GM23338 (cell line): ENCODE data around the gene DSCAML1.

Experiments
- CREB1 ChIP-seq: fragments of 250-450 bp; sonication (Bioruptor Pico); IDR thresholded peaks from 2 replicates; pipeline ENCODE4 v1.5.0; 2020; ENCODE audit warnings: low read depth, mild to moderate bottlenecking, moderate library complexity
- ETS1 ChIP-seq: IDR thresholded peaks from 2 replicates; pipeline ENCODE4 v1.6.1; 2016; ENCODE audit warnings: antibody characterized with exemption
- EZH2 ChIP-seq: fragments of 200-600 bp; sonication (generic); IDR thresholded peaks from one replicate; pipeline ENCODE4 v1.8.0; 2017; ENCODE audit warnings: antibody characterized with exemption, mild to moderate bottlenecking, low read depth; ENCODE audit not compliant: unreplicated experiment
- EZH2phosphoT487 ChIP-seq: fragments of 200-600 bp; sonication (generic); IDR thresholded peaks from one replicate; pipeline ENCODE4 v1.8.1; 2018; ENCODE audit warnings: antibody characterized with exemption; ENCODE audit not compliant: unreplicated experiment
- POLR2AphosphoS5 ChIP-seq: IDR thresholded peaks from 2 replicates; pipeline ENCODE4 v1.6.1; 2016; ENCODE audit warnings: antibody characterized with exemption, low read depth
- STAT1 ChIP-seq: IDR thresholded peaks from one replicate; pipeline ENCODE4 v1.6.1; 2016; ENCODE audit warnings: antibody characterized with exemption; ENCODE audit not compliant: unreplicated experiment
- ZNF462 ChIP-seq: fragments of 250-450 bp; sonication (Bioruptor Pico); IDR thresholded peaks from 2 replicates; pipeline ENCODE4 v1.5.0; 2020; ENCODE audit warnings: mild to moderate bottlenecking, moderate library complexity
- TF ChIP-seq, protein P1 (sequence below), 2 experiments: fragments of 200-600 bp in 1 of 2; sonication (generic) in 1 of 2; conservative IDR thresholded peaks; 2 replicates each; pipeline versions ENCODE4 v1.5.1 to v1.6.1; 2016 to 2017; ENCODE audit warnings: antibody characterized with exemption in 2 of 2, low read depth in 2 of 2, mild to moderate bottlenecking in 2 of 2, moderate library complexity in 1 of 2
- TF ChIP-seq, protein P2 (sequence below): IDR thresholded peaks from one replicate; pipeline ENCODE4 v1.6.1; 2018; ENCODE audit warnings: antibody characterized with exemption; ENCODE audit not compliant: unreplicated experiment

- TF ChIP-seq, protein P1, sequence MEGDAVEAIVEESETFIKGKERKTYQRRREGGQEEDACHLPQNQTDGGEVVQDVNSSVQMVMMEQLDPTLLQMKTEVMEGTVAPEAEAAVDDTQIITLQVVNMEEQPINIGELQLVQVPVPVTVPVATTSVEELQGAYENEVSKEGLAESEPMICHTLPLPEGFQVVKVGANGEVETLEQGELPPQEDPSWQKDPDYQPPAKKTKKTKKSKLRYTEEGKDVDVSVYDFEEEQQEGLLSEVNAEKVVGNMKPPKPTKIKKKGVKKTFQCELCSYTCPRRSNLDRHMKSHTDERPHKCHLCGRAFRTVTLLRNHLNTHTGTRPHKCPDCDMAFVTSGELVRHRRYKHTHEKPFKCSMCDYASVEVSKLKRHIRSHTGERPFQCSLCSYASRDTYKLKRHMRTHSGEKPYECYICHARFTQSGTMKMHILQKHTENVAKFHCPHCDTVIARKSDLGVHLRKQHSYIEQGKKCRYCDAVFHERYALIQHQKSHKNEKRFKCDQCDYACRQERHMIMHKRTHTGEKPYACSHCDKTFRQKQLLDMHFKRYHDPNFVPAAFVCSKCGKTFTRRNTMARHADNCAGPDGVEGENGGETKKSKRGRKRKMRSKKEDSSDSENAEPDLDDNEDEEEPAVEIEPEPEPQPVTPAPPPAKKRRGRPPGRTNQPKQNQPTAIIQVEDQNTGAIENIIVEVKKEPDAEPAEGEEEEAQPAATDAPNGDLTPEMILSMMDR (conservative IDR thresholded peaks at IDR 0.05; ENCODE audit: low read depth in 2 of 2), result no peak
- TF ChIP-seq ZNF462 (CRISPR knock-in tag) (no peak), POLR2AphosphoS5 (no peak), EZH2phosphoT487 (no peak), CREB1 (CRISPR knock-in tag) (no peak), EZH2 (no peak), ETS1 (no peak), STAT1 (no peak)
- TF ChIP-seq, protein P2, sequence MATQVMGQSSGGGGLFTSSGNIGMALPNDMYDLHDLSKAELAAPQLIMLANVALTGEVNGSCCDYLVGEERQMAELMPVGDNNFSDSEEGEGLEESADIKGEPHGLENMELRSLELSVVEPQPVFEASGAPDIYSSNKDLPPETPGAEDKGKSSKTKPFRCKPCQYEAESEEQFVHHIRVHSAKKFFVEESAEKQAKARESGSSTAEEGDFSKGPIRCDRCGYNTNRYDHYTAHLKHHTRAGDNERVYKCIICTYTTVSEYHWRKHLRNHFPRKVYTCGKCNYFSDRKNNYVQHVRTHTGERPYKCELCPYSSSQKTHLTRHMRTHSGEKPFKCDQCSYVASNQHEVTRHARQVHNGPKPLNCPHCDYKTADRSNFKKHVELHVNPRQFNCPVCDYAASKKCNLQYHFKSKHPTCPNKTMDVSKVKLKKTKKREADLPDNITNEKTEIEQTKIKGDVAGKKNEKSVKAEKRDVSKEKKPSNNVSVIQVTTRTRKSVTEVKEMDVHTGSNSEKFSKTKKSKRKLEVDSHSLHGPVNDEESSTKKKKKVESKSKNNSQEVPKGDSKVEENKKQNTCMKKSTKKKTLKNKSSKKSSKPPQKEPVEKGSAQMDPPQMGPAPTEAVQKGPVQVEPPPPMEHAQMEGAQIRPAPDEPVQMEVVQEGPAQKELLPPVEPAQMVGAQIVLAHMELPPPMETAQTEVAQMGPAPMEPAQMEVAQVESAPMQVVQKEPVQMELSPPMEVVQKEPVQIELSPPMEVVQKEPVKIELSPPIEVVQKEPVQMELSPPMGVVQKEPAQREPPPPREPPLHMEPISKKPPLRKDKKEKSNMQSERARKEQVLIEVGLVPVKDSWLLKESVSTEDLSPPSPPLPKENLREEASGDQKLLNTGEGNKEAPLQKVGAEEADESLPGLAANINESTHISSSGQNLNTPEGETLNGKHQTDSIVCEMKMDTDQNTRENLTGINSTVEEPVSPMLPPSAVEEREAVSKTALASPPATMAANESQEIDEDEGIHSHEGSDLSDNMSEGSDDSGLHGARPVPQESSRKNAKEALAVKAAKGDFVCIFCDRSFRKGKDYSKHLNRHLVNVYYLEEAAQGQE, result no peak
Observed at GRCh38 chr11:117394221-117394925, 402.6 kb downstream of the DSCAML1 start.
